CD4-positive, alpha-beta T cell (primary cell): ENCODE data around the gene PEAK3. TPM values are rescaled to one million over a fixed set of nuclear protein-coding genes. Genes with fewer than 3 reads are reported as not detected.

Source experiments
- ATAC-seq: fragments of 200-7000 bp; cut with Tn5 transposase; one replicate; pipeline ENCODE4 v1.10.0; 2022; ENCODE audit warnings: mild to moderate bottlenecking; ENCODE audit not compliant: poor library complexity
- CTCF ChIA-PET: fragments of 350-600 bp; sonication (Branson Sonifier 250); formaldehyde crosslinking; loops from one replicate; lab custom pipeline; 2021; ENCODE audit warnings: antibody characterized with exemption, inconsistent platforms; lab: Charles Lee
- POLR2A ChIA-PET: fragments of 350-600 bp; sonication (Branson Sonifier 250); formaldehyde crosslinking; loops from one replicate; lab custom pipeline; 2021; ENCODE audit warnings: antibody characterized with exemption, inconsistent platforms; lab: Charles Lee
- DNase-seq, 14 experiments: peaks; one replicate each; pipeline ENCODE4 v3.0.0-alpha.2; 2013 to 2020; ENCODE audit warnings: mixed read lengths in 2 of 14
- H3K27ac ChIP-seq, 2 donors: one replicate each; pipeline versions ENCODE4 v1.5.1 to v1.7.0; 2013; ENCODE audit warnings: low read length in 2 of 2, low read depth in 1 of 2, mild to moderate bottlenecking in 1 of 2
- H3K27me3 ChIP-seq, 2 experiments: 1 replicate in 1 of 2; 2 replicates in 1 of 2; pipeline versions ENCODE4 v1.6.1 to v1.7.0; 2013; ENCODE audit warnings: low read length in 2 of 2, control low read depth in 1 of 2, mild to moderate bottlenecking in 1 of 2, moderate library complexity in 1 of 2; ENCODE audit not compliant: insufficient read depth in 2 of 2, control insufficient read depth in 1 of 2
- H3K36me3 ChIP-seq: one replicate; pipeline ENCODE4 v1.6.1; 2013; ENCODE audit warnings: low read length, control low read depth; ENCODE audit not compliant: insufficient read depth
- H3K4me1 ChIP-seq: one replicate; pipeline ENCODE4 v1.6.1; 2013; ENCODE audit warnings: low read length, control low read depth; ENCODE audit not compliant: insufficient read depth
- H3K4me3 ChIP-seq: one replicate; pipeline ENCODE4 v1.5.1; 2013; ENCODE audit warnings: mild to moderate bottlenecking, low read length, moderate library complexity
- H3K9me3 ChIP-seq, 2 experiments: 1 replicate in 1 of 2; 2 replicates in 1 of 2; pipeline versions ENCODE4 v1.6.1 to v1.7.0; 2013; ENCODE audit warnings: low read length in 2 of 2, mild to moderate bottlenecking in 2 of 2, control low read depth in 1 of 2, moderate library complexity in 1 of 2; ENCODE audit not compliant: control insufficient read depth in 1 of 2, insufficient read depth in 1 of 2
- H3K27ac Mint-ChIP-seq: one replicate; pipeline ENCODE4 v1.8.0; 2020; ENCODE audit warnings: mixed read lengths
- H3K27me3 Mint-ChIP-seq: one replicate; pipeline ENCODE4 v1.8.0; 2021; ENCODE audit warnings: mixed read lengths
- H3K36me3 Mint-ChIP-seq: one replicate; pipeline ENCODE4 v1.8.0; 2021; ENCODE audit warnings: low read depth, mixed read lengths
- H3K4me1 Mint-ChIP-seq: one replicate; pipeline ENCODE4 v1.8.0; 2021; ENCODE audit warnings: low read depth, mixed read lengths
- H3K4me3 Mint-ChIP-seq: one replicate; pipeline ENCODE4 v1.8.0; 2020; ENCODE audit warnings: mild to moderate bottlenecking, mixed read lengths
- H3K9me3 Mint-ChIP-seq: one replicate; pipeline ENCODE4 v1.8.0; 2020; ENCODE audit warnings: mixed read lengths
- intact Hi-C, 2 experiments: fragments of 100-400 bp; cut with DNase I in 1 of 2; cut with micrococcal nuclease in 1 of 2; formaldehyde crosslinking; loops; one replicate each; pipeline versions ENCODE4 v1.15.1 to v1.9.0; 2023 to 2025; cut with DNase I, micrococcal nuclease
- total RNA-seq, 174 experiments: library from RNA in 2 of 174; stranded (reverse) in 2 of 174; gene quantifications; one replicate each; pipeline ENCODE4 v1.2.3 and lab custom pipeline; 2021 to 2026
- TF ChIP-seq, protein P1 (sequence below): fragments of 200-600 bp; IDR thresholded peaks from one replicate; pipeline ENCODE4 v1.8.0; 2022; ENCODE audit warnings: antibody characterized with exemption, mild to moderate bottlenecking

Gene PEAK3
- total RNA-seq, 2 experiments from 2014 or later: not detected

DNA sequence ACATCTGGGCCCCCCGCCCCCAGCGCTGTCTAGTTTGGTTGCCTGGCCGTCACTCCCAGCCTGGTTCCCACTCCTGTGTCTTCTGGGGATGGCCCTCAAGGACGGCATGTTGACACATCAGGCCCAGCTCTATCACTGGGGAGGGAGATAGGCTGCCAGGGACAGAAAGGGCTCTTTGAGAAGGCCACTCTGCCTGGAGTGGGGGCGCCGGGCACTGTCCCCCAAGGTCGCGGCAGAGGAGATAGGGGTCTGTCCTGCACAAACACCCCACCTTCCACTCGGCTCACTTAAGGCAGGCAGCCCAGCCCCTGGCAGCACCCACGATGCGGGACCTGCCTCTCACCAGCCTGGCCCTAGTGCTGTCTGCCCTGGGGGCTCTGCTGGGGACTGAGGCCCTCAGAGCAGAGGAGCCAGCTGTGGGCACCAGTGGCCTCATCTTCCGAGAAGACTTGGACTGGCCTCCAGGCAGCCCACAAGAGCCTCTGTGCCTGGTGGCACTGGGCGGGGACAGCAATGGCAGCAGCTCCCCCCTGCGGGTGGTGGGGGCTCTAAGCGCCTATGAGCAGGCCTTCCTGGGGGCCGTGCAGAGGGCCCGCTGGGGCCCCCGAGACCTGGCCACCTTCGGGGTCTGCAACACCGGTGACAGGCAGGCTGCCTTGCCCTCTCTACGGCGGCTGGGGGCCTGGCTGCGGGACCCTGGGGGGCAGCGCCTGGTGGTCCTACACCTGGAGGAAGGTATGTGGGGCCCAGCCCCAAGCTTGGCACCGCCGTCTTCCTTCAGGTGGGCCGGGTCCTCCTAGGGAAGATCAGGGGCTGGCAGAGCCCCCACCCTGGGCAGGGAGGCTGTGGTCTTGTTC lies 32.7 kb downstream of the PEAK3 start, which contains the start of gene AMH:
Gene AMH, plus strand, starts transcription at position 314 of the 857 bp plus-strand sequence. Its CDS starts 10 bp downstream, at position 324.
- Mint-ChIP-seq H3K27ac (no peak within 1 kb of the TSS), H3K36me3 (peaks cover 32% of the 10 kb centered on the region), H3K27me3 (no peaks in the 10 kb centered on the region), H3K9me3 (no peaks in the 10 kb centered on the region), H3K4me3 (peak within 1 kb of the TSS; percentile 63), H3K4me1 (peaks cover 9% of the 10 kb centered on the region)
- ATAC-seq: no peak
- POLR2A ChIA-PET: interaction anchor here (0.5 to 2.2 kb wide), 6 partner anchors 9 to 388 kb away, joined by 3 to 16 read pairs (median 4); no protein-coding TSS in a partner anchor
- H3K27me3 ChIP-seq: peaks cover 23 to 26% of the 10 kb centered on the region in 2 experiments
- TF ChIP-seq, protein P1, sequence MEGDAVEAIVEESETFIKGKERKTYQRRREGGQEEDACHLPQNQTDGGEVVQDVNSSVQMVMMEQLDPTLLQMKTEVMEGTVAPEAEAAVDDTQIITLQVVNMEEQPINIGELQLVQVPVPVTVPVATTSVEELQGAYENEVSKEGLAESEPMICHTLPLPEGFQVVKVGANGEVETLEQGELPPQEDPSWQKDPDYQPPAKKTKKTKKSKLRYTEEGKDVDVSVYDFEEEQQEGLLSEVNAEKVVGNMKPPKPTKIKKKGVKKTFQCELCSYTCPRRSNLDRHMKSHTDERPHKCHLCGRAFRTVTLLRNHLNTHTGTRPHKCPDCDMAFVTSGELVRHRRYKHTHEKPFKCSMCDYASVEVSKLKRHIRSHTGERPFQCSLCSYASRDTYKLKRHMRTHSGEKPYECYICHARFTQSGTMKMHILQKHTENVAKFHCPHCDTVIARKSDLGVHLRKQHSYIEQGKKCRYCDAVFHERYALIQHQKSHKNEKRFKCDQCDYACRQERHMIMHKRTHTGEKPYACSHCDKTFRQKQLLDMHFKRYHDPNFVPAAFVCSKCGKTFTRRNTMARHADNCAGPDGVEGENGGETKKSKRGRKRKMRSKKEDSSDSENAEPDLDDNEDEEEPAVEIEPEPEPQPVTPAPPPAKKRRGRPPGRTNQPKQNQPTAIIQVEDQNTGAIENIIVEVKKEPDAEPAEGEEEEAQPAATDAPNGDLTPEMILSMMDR: no peak
- intact Hi-C loops: no loop called here
- no peak for DNase-seq
- H3K4me1 ChIP-seq: peaks cover 44% of the 10 kb centered on the region
- H3K27ac ChIP-seq: no peak within 1 kb of the TSS
- H3K36me3 ChIP-seq: peaks cover 46% of the 10 kb centered on the region
- no peak within 1 kb of the TSS for H3K4me3 ChIP-seq
- peaks cover 0 to 11% of the 10 kb centered on the region in 2 experiments for H3K9me3 ChIP-seq
- CTCF ChIA-PET: interaction anchor here (1.0 kb wide), 1 partner anchor 25 kb away, joined by 3 read pairs; no protein-coding TSS in a partner anchor

DNA sequence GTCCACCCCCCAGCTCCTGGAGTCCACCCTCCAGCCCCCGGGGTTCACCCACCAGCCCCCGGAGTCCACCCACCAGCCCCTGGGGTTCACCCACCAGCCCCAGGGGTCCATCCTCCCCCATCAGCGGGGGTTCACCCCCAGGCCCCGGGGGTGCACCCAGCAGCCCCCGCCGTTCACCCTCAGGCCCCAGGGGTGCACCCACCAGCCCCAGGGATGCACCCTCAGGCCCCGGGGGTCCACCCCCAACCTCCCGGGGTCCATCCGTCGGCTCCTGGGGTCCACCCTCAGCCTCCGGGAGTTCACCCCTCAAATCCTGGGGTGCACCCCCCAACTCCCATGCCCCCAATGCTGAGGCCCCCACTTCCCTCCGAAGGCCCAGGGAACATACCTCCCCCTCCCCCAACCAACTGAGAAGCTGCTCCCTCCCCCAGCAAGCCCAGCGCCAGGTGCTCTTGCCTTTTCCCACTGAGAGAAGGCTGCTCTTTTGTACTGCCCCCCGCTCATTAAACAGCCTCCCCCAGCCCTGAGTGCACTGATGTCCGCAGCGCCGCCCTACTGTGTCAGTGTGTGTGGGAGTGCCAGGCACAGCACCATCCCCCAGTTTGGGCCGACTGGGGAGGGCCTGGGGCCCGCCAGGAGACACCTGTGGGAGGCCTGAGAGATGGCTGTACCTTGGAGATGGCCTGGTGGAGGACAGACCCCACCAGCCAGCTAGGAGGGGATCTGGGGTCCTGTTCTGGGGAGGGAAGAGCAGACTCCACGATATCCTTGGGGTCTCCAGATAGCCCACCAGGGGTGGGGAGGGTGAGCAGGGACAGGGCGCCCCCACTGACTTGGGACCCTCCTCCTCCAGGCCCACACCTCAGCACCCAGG lies 33.6 kb downstream of the PEAK3 start:
- Histone ChIP-seq H3K36me3 (peaks cover 54% of the 10 kb centered on the region), H3K27me3 (peaks cover 23 to 26% of the 10 kb centered on the region in 2 experiments), H3K9me3 (peaks cover 0 to 11% of the 10 kb centered on the region in 2 experiments), H3K4me1 (peaks cover 44% of the 10 kb centered on the region), H3K27ac (no peak overlapping the region), H3K4me3 (no peak overlapping the region)
- H3K9me3 Mint-ChIP-seq: no peaks in the 10 kb centered on the region
- H3K27me3 Mint-ChIP-seq: no peaks in the 10 kb centered on the region
- intact Hi-C loops: no loop called here
- H3K27ac Mint-ChIP-seq: no peak overlapping the region
- ChIA-PET CTCF (no interaction called here), POLR2A (interaction anchor here (1.0 to 2.2 kb wide), 3 partner anchors 8 to 11 kb away, joined by 3 to 16 read pairs (median 4); no protein-coding TSS in a partner anchor)
- H3K4me1 Mint-ChIP-seq: peaks cover 5% of the 10 kb centered on the region
- no peak overlapping the region for H3K4me3 Mint-ChIP-seq
- DNase-seq (no peak), ATAC-seq (no peak)
- TF ChIP-seq, protein P1: no peak
- H3K36me3 Mint-ChIP-seq: peaks cover 34% of the 10 kb centered on the region

DNA sequence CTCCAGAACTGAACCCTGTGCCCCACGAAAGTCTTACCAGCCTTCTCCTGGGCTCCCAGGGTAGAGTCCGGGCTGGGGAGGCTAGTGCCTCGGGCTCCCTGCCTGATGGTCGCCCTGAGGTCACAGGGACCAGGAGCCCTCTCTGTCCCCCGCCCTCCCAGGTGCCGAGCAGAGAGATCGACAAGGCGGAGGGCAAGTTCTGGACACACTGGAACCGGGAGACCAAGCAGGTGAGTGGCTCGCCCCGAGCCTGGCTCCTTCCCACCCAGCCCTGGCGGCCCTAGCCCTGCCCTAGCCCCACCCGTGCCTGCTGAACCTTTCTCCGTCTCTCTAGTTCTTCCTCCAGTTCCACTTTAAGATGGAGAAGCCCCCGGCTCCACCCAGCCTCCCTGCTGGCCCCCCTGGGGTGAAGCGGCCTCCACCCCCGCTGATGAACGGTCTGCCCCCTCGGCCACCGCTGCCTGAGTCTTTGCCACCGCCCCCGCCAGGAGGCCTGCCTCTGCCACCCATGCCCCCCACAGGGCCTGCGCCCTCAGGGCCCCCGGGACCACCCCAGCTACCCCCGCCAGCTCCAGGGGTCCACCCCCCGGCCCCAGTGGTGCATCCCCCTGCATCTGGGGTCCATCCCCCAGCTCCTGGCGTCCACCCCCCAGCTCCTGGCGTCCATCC lies 34.4 kb downstream of the PEAK3 start:
- Histone ChIP-seq H3K27ac (no peak overlapping the region), H3K4me1 (peaks cover 44% of the 10 kb centered on the region), H3K4me3 (no peak overlapping the region), H3K36me3 (peaks cover 63% of the 10 kb centered on the region), H3K27me3 (peaks cover 20 to 23% of the 10 kb centered on the region in 2 experiments), H3K9me3 (peaks cover 0 to 5% of the 10 kb centered on the region in 2 experiments)
- POLR2A ChIA-PET: no interaction called here
- no peak for DNase-seq
- intact Hi-C loops: no loop called here
- Mint-ChIP-seq H3K36me3 (peaks cover 38% of the 10 kb centered on the region), H3K27me3 (no peaks in the 10 kb centered on the region), H3K9me3 (no peaks in the 10 kb centered on the region), H3K4me1 (peaks cover 4% of the 10 kb centered on the region), H3K4me3 (no peak overlapping the region), H3K27ac (no peak overlapping the region)
- ATAC-seq: no peak
- TF ChIP-seq, protein P1: no peak
- CTCF ChIA-PET: no interaction called here
